ENCODE measurements around the gene NLRP3.

The NLRP3 gene

GRCh38 chr1:247421074-247421473, 5.1 kb downstream of the NLRP3 start:
- no peak overlapping the region for H3K4me3 ChIP-seq (ENCODE audit: low read depth, low read length)
- TF ChIP-seq CTCF (IDR thresholded peaks at IDR 0.05; ENCODE audit: low read depth, low read length) = no peak
- no peak for DNase-seq (ENCODE audit: low read depth, low spot score)
- in situ Hi-C loops (cut with HindIII; ENCODE audit: low sequenced_read_pairs) = no loop called here

GRCh38 chr1:247429496-247429895, 13.5 kb downstream of the NLRP3 start:
- no peak for DNase-seq (ENCODE audit: low read depth, low spot score)
- no peak for TF ChIP-seq CTCF (IDR thresholded peaks at IDR 0.05; ENCODE audit: low read depth, low read length)
- in situ Hi-C loops (cut with HindIII; ENCODE audit: low sequenced_read_pairs) = no loop called here
- no peak overlapping the region for H3K4me3 ChIP-seq (ENCODE audit: low read depth, low read length)

- in situ Hi-C loops (cut with HindIII; ENCODE audit: low sequenced_read_pairs) = no loop called here
- H3K4me3 ChIP-seq (ENCODE audit: low read depth, low read length) = no peak overlapping the region
- no peak for TF ChIP-seq CTCF (IDR thresholded peaks at IDR 0.05; ENCODE audit: low read depth, low read length)
- DNase-seq (ENCODE audit: low read depth, low spot score) = no peak
Observed at GRCh38 chr1:247430434-247430833, 14.5 kb downstream of the NLRP3 start.

GRCh38 chr1:247431643-247432042, 15.7 kb downstream of the NLRP3 start:
- no peak for DNase-seq (ENCODE audit: low read depth, low spot score)
- no peak overlapping the region for H3K4me3 ChIP-seq (ENCODE audit: low read depth, low read length)
- no peak for TF ChIP-seq CTCF (IDR thresholded peaks at IDR 0.05; ENCODE audit: low read depth, low read length)
- in situ Hi-C loops (cut with HindIII; ENCODE audit: low sequenced_read_pairs) = no loop called here

GRCh38 chr1:247434005-247434404, 18.0 kb downstream of the NLRP3 start:
- no peak for DNase-seq (ENCODE audit: low read depth, low spot score)

GRCh38 chr1:247435030-247435758, 19.2 kb downstream of the NLRP3 start:
- in situ Hi-C loops (cut with HindIII; ENCODE audit: low sequenced_read_pairs) = no loop called here
- no peak overlapping the region for H3K4me3 ChIP-seq (ENCODE audit: low read depth, low read length)
- no peak for TF ChIP-seq CTCF (IDR thresholded peaks at IDR 0.05; ENCODE audit: low read depth, low read length)
- DNase-seq (ENCODE audit: low read depth, low spot score) = no peak

More at GRCh38 chr1:247434005-247434404, 18.0 kb downstream of the NLRP3 start:
- no peak overlapping the region for H3K4me3 ChIP-seq (ENCODE audit: low read depth, low read length)
- TF ChIP-seq CTCF (IDR thresholded peaks at IDR 0.05; ENCODE audit: low read depth, low read length) = no peak
- in situ Hi-C loops (cut with HindIII; ENCODE audit: low sequenced_read_pairs) = no loop called here
